Right lobe of liver (tissue), 4 donors: ENCODE data around the gene SPDYE8.
"Not testable (repeated sequence)": the region's sequence is repeated elsewhere in the genome, so short reads cannot be mapped to it uniquely, and the experiment has no call there.

Experiments
- CTCF ChIP-seq, 4 donors: fragments of 200-600 bp in 3 of 4; fragments of 450-650 bp in 1 of 4; IDR thresholded peaks; one replicate each; pipeline versions ENCODE4 v1.5.1 to v1.8.0; 2016 to 2022; ENCODE audit warnings: antibody characterized with exemption in 4 of 4, mild to moderate bottlenecking in 2 of 4
- POLR2A ChIP-seq: fragments of 450-650 bp; IDR thresholded peaks from one replicate; pipeline ENCODE4 v1.6.1; 2017; ENCODE audit warnings: antibody characterized with exemption, mild to moderate bottlenecking
- donor health status: DM: no; HTN: no; CAD: no.
- donor health status: DM: no; HTN: no; CAD: no.
- donor health status: DM: no; HTN: yes; CAD: no.

GRCh38 chr7:72975656-72976286 is 53.8 kb downstream of the SPDYE8 start:
- TF ChIP-seq CTCF (IDR thresholded peaks at IDR 0.05); POLR2A: not testable (repeated sequence)
